Activated naive CD8-positive, alpha-beta T cell treated with anti-CD3 and anti-CD28 coated beads, Interleukin-2, amount 10 ng/mL, durations not matched to agents 7 days and 5 days (primary cell): ENCODE data around the gene CWC27. TPM values are rescaled to one million over a fixed set of nuclear protein-coding genes. Genes with fewer than 3 reads are reported as not detected.
"Not testable (repeated sequence)": the region's sequence is repeated elsewhere in the genome, so short reads cannot be mapped to it uniquely, and the experiment has no call there.

Source experiments
- ATAC-seq: fragments of 150-1000 bp; cut with Tn5 transposase; one replicate; pipeline ENCODE4 v1.10.0; 2021; ENCODE audit warnings: low read depth, moderate library complexity
- POLR2A ChIA-PET: fragments of 350-600 bp; sonication (Branson Sonifier 250); formaldehyde crosslinking; loops from one replicate; lab custom pipeline; 2021; ENCODE audit warnings: antibody characterized with exemption; lab: Charles Lee
- DNase-seq: peaks from one replicate; pipeline ENCODE4 v3.0.0; 2021
- H3K27ac Mint-ChIP-seq: one replicate; pipeline ENCODE4 v1.8.0; 2022; ENCODE audit warnings: mild to moderate bottlenecking, mixed read lengths
- H3K27me3 Mint-ChIP-seq: one replicate; pipeline ENCODE4 v1.8.0; 2022; ENCODE audit warnings: mild to moderate bottlenecking, moderate library complexity, mixed read lengths
- H3K36me3 Mint-ChIP-seq: one replicate; pipeline ENCODE4 v1.8.0; 2021; ENCODE audit warnings: mild to moderate bottlenecking, mixed read lengths
- H3K4me1 Mint-ChIP-seq: one replicate; pipeline ENCODE4 v1.8.0; 2021; ENCODE audit warnings: mixed read lengths
- H3K4me3 Mint-ChIP-seq: one replicate; pipeline ENCODE4 v1.8.0; 2022; ENCODE audit warnings: mild to moderate bottlenecking, moderate library complexity, mixed read lengths
- H3K9me3 Mint-ChIP-seq: one replicate; pipeline ENCODE4 v1.8.0; 2021; ENCODE audit warnings: mixed read lengths
- total RNA-seq, 2 experiments: library from RNA; stranded (reverse); gene quantifications; one replicate each; pipeline ENCODE4 v1.2.3, GENCODE V29; 2021

CWC27 gene
- total RNA-seq, 2 experiments from 2014 or later, result 20.3 to 23.0 TPM

- Mint-ChIP-seq H3K4me3 (no peak overlapping the region), H3K4me1 (no peaks in the 10 kb centered on the region), H3K27me3 (no peaks in the 10 kb centered on the region), H3K36me3 (peaks cover 6% of the 10 kb centered on the region), H3K9me3 (no peaks in the 10 kb centered on the region), H3K27ac (no peak overlapping the region)
- no peak for DNase-seq
- POLR2A ChIA-PET, result no interaction called here
- no peak for ATAC-seq
These were observed 32.2 kb downstream of the CWC27 start for GRCh38 chr5:64800926-64801325.

- no peak for ATAC-seq
These were observed 37.8 kb downstream of the CWC27 start for GRCh38 chr5:64806537-64806936.

GRCh38 chr5:64807520-64807919, 38.8 kb downstream of the CWC27 start:
- Mint-ChIP-seq H3K9me3 (no peaks in the 10 kb centered on the region), H3K4me3 (no peak overlapping the region), H3K4me1 (no peaks in the 10 kb centered on the region), H3K27ac (no peak overlapping the region), H3K27me3 (no peaks in the 10 kb centered on the region), H3K36me3 (peaks cover 5% of the 10 kb centered on the region)
- ATAC-seq, result no peak
- DNase-seq, result no peak
- POLR2A ChIA-PET, result no interaction called here

More at GRCh38 chr5:64806537-64806936, 37.8 kb downstream of the CWC27 start:
- no peak overlapping the region for H3K27ac Mint-ChIP-seq
- no peaks in the 10 kb centered on the region for H3K9me3 Mint-ChIP-seq
- no peak for DNase-seq
- POLR2A ChIA-PET, result no interaction called here
- no peak overlapping the region for H3K4me3 Mint-ChIP-seq
- no peaks in the 10 kb centered on the region for H3K27me3 Mint-ChIP-seq
- peaks cover 5% of the 10 kb centered on the region for H3K36me3 Mint-ChIP-seq
- no peaks in the 10 kb centered on the region for H3K4me1 Mint-ChIP-seq

- H3K4me1 Mint-ChIP-seq, result peaks cover 1% of the 10 kb centered on the region
- POLR2A ChIA-PET, result interaction anchor here (0.6 kb wide), 1 partner anchor 672 kb away, joined by 3 read pairs; no protein-coding TSS in a partner anchor
- H3K36me3 Mint-ChIP-seq, result peaks cover 4% of the 10 kb centered on the region
- H3K9me3 Mint-ChIP-seq, result no peaks in the 10 kb centered on the region
- H3K4me3 Mint-ChIP-seq, result no peak overlapping the region
- H3K27ac Mint-ChIP-seq, result no peak overlapping the region
- DNase-seq, result no peak
- no peaks in the 10 kb centered on the region for H3K27me3 Mint-ChIP-seq
- no peak for ATAC-seq
These were observed 42.4 kb downstream of the CWC27 start for GRCh38 chr5:64811050-64811640.

- no peak for DNase-seq
- ATAC-seq, result no peak
- peaks cover 4% of the 10 kb centered on the region for H3K4me1 Mint-ChIP-seq
- peaks cover 7% of the 10 kb centered on the region for H3K36me3 Mint-ChIP-seq
- no peak overlapping the region for H3K27ac Mint-ChIP-seq
- H3K4me3 Mint-ChIP-seq, result no peak overlapping the region
- POLR2A ChIA-PET, result no interaction called here
- no peaks in the 10 kb centered on the region for H3K9me3 Mint-ChIP-seq
- no peaks in the 10 kb centered on the region for H3K27me3 Mint-ChIP-seq
These were observed 45.3 kb downstream of the CWC27 start for GRCh38 chr5:64814073-64814472.

- DNase-seq, result no peak
- no peak overlapping the region for H3K27ac Mint-ChIP-seq
- peaks cover 14% of the 10 kb centered on the region for H3K36me3 Mint-ChIP-seq
- peaks cover 7% of the 10 kb centered on the region for H3K4me1 Mint-ChIP-seq
- H3K4me3 Mint-ChIP-seq, result no peak overlapping the region
- no peaks in the 10 kb centered on the region for H3K9me3 Mint-ChIP-seq
- H3K27me3 Mint-ChIP-seq, result no peaks in the 10 kb centered on the region
- no peak for ATAC-seq
- POLR2A ChIA-PET, result no interaction called here
These were observed 49.5 kb downstream of the CWC27 start for GRCh38 chr5:64818245-64818644.

- H3K36me3 Mint-ChIP-seq, result peaks cover 14% of the 10 kb centered on the region
- H3K27me3 Mint-ChIP-seq, H3K27ac Mint-ChIP-seq, ATAC-seq, H3K4me1 Mint-ChIP-seq, H3K9me3 Mint-ChIP-seq, POLR2A ChIA-PET, H3K4me3 Mint-ChIP-seq, DNase-seq: not testable (repeated sequence)
These were observed 50.6 kb downstream of the CWC27 start for GRCh38 chr5:64819345-64819744.

GRCh38 chr5:64822320-64822719, 53.6 kb downstream of the CWC27 start:
- DNase-seq (no peak), ATAC-seq (no peak)
- POLR2A ChIA-PET, result no interaction called here
- Mint-ChIP-seq H3K36me3 (peaks cover 10% of the 10 kb centered on the region), H3K27me3 (no peaks in the 10 kb centered on the region), H3K27ac (no peak overlapping the region), H3K9me3 (no peaks in the 10 kb centered on the region), H3K4me1 (peaks cover 3% of the 10 kb centered on the region), H3K4me3 (no peak overlapping the region)

GRCh38 chr5:64826541-64826940, 57.8 kb downstream of the CWC27 start:
- H3K4me3 Mint-ChIP-seq, result no peak overlapping the region
- peaks cover 1% of the 10 kb centered on the region for H3K9me3 Mint-ChIP-seq
- no peak for DNase-seq
- peaks cover 3% of the 10 kb centered on the region for H3K4me1 Mint-ChIP-seq
- ATAC-seq, result no peak
- H3K27me3 Mint-ChIP-seq, result no peaks in the 10 kb centered on the region
- H3K36me3 Mint-ChIP-seq, result peaks cover 12% of the 10 kb centered on the region
- POLR2A ChIA-PET, result no interaction called here
- H3K27ac Mint-ChIP-seq, result no peak overlapping the region

GRCh38 chr5:64827703-64828102, 59.0 kb downstream of the CWC27 start:
- Mint-ChIP-seq H3K4me1 (no peaks in the 10 kb centered on the region), H3K9me3 (peaks cover 1% of the 10 kb centered on the region), H3K27me3 (no peaks in the 10 kb centered on the region), H3K27ac (no peak overlapping the region), H3K4me3 (no peak overlapping the region), H3K36me3 (peaks cover 9% of the 10 kb centered on the region)
- POLR2A ChIA-PET, result no interaction called here
- DNase-seq (no peak), ATAC-seq (no peak)

GRCh38 chr5:64830650-64831049, 61.9 kb downstream of the CWC27 start:
- H3K9me3 Mint-ChIP-seq, H3K27ac Mint-ChIP-seq, DNase-seq, H3K4me1 Mint-ChIP-seq, H3K36me3 Mint-ChIP-seq, H3K27me3 Mint-ChIP-seq, ATAC-seq, H3K4me3 Mint-ChIP-seq, POLR2A ChIA-PET: not testable (repeated sequence)

- H3K4me3 Mint-ChIP-seq, result no peak overlapping the region
- POLR2A ChIA-PET, result no interaction called here
- peaks cover 9% of the 10 kb centered on the region for H3K36me3 Mint-ChIP-seq
- H3K27ac Mint-ChIP-seq, result no peak overlapping the region
- no peaks in the 10 kb centered on the region for H3K27me3 Mint-ChIP-seq
- H3K9me3 Mint-ChIP-seq, result peaks cover 1% of the 10 kb centered on the region
- DNase-seq (no peak), ATAC-seq (no peak)
- H3K4me1 Mint-ChIP-seq, result no peaks in the 10 kb centered on the region
These were observed 63.3 kb downstream of the CWC27 start for GRCh38 chr5:64831996-64832395.

GRCh38 chr5:64834037-64834436, 65.3 kb downstream of the CWC27 start:
- Mint-ChIP-seq H3K4me1 (no peaks in the 10 kb centered on the region), H3K4me3 (no peak overlapping the region), H3K36me3 (peaks cover 10% of the 10 kb centered on the region), H3K27ac (no peak overlapping the region), H3K27me3 (no peaks in the 10 kb centered on the region), H3K9me3 (peaks cover 1% of the 10 kb centered on the region)
- no peak for DNase-seq
- POLR2A ChIA-PET, result no interaction called here
- no peak for ATAC-seq

GRCh38 chr5:64834611-64835010, 65.9 kb downstream of the CWC27 start:
- POLR2A ChIA-PET, result no interaction called here

More at GRCh38 chr5:64834611-64835010, 65.9 kb downstream of the CWC27 start:
- Mint-ChIP-seq H3K4me1 (no peaks in the 10 kb centered on the region), H3K27ac (no peak overlapping the region), H3K4me3 (no peak overlapping the region), H3K27me3 (no peaks in the 10 kb centered on the region), H3K9me3 (peaks cover 4% of the 10 kb centered on the region), H3K36me3 (peaks cover 12% of the 10 kb centered on the region)
- DNase-seq (no peak), ATAC-seq (no peak)
